NCI-H1417 (cell line): ENCODE results near the gene AK5.

Experiments used
- DNase-seq, 3 experiments: peaks; one replicate each; lab custom pipeline; 2025; lab: John Stamatoyannopoulos, UW

The AK5 gene

GRCh38 chr1:77446841-77447555 is 165.2 kb downstream of the AK5 start:
- no peak for DNase-seq

- DNase-seq = peak in 1 of 3 experiments; percentile 51
Observed at GRCh38 chr1:77447669-77448068, 165.8 kb downstream of the AK5 start.

- DNase-seq = no peak
Observed at GRCh38 chr1:77459881-77460280, 178.1 kb downstream of the AK5 start.

GRCh38 chr1:77461691-77462090 is 179.9 kb downstream of the AK5 start:
- no peak for DNase-seq

- no peak for DNase-seq
Observed at GRCh38 chr1:77463216-77463615, 181.4 kb downstream of the AK5 start.

- DNase-seq = no peak
Observed at GRCh38 chr1:77465139-77465538, 183.3 kb downstream of the AK5 start.

GRCh38 chr1:77465922-77466321 is 184.1 kb downstream of the AK5 start:
- no peak for DNase-seq

GRCh38 chr1:77467021-77467595 is 185.3 kb downstream of the AK5 start:
- DNase-seq = no peak

- no peak for DNase-seq
Observed at GRCh38 chr1:77467741-77468140, 185.9 kb downstream of the AK5 start.

GRCh38 chr1:77468257-77468948 is 186.6 kb downstream of the AK5 start:
- DNase-seq = no peak

GRCh38 chr1:77468949-77469710 is 187.3 kb downstream of the AK5 start:
- DNase-seq = no peak

- DNase-seq = no peak
Observed at GRCh38 chr1:77471691-77472090, 189.9 kb downstream of the AK5 start.

GRCh38 chr1:77473690-77474089 is 191.9 kb downstream of the AK5 start:
- DNase-seq = no peak

- no peak for DNase-seq
Observed at GRCh38 chr1:77475641-77476040, 193.8 kb downstream of the AK5 start.

- DNase-seq = no peak
Observed at GRCh38 chr1:77476475-77476874, 194.7 kb downstream of the AK5 start.

- DNase-seq = no peak
Observed at GRCh38 chr1:77484334-77484733, 202.5 kb downstream of the AK5 start.

GRCh38 chr1:77484926-77485325 is 203.1 kb downstream of the AK5 start:
- no peak for DNase-seq

- no peak for DNase-seq
Observed at GRCh38 chr1:77487631-77488030, 205.8 kb downstream of the AK5 start.

GRCh38 chr1:77489910-77490309 is 208.1 kb downstream of the AK5 start:
- peak in 1 of 3 experiments; percentile 21 for DNase-seq

GRCh38 chr1:77494026-77494425 is 212.2 kb downstream of the AK5 start:
- DNase-seq = no peak

- DNase-seq = no peak
Observed at GRCh38 chr1:77498918-77499317, 217.1 kb downstream of the AK5 start.

- no peak for DNase-seq
Observed at GRCh38 chr1:77499466-77499865, 217.6 kb downstream of the AK5 start.

GRCh38 chr1:77504986-77505385 is 223.2 kb downstream of the AK5 start:
- no peak for DNase-seq
